SU-DHL-6 (cell line): ENCODE data around the gene HOXB5.

ENCODE experiments used
- EZH2phosphoT487 ChIP-seq: fragments of 200-600 bp; sonication (generic), shearing (Covaris generic); conservative IDR thresholded peaks from 2 replicates; pipeline ENCODE4 v1.6.1; 2018; ENCODE audit warnings: mild to moderate bottlenecking, antibody characterized with exemption, low read length, moderate library complexity, mixed read lengths
- TF ChIP-seq, protein P1 (sequence below): fragments of 200-600 bp; sonication (generic); IDR thresholded peaks from one replicate; pipeline ENCODE4 v1.5.1; 2017; ENCODE audit warnings: antibody characterized with exemption, mild to moderate bottlenecking, low read length, moderate library complexity; ENCODE audit not compliant: insufficient read depth, poor library complexity, severe bottlenecking

DNA sequence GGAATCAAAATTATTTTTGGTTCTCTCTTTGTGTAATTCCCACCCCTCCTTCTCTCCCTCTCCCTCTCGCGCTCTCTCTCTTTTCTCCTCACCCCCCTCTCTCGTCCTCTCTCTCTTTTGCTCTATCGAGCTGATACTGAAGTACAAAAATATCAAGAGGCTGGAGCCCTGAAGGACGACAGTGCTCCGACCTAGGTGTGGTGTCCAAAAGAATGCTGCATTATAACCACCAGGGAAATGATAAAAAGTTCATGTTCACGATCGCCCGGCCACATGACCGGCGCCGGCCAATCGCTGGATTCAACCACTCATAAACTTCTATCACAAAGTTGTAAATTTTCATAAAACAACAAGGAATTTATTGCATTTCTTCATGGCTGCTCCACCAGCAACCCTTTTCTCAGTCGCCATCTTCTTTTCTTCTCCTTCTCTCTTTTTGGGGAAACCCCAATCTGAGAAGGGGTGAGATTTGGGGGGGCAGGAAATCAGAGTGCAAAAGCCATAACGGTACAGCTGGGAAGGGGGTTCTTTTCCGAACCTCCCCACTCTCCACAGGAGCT lies 11.3 kb upstream of the HOXB5 start, which contains the start of gene HOXB6:
- TF ChIP-seq, protein P1, sequence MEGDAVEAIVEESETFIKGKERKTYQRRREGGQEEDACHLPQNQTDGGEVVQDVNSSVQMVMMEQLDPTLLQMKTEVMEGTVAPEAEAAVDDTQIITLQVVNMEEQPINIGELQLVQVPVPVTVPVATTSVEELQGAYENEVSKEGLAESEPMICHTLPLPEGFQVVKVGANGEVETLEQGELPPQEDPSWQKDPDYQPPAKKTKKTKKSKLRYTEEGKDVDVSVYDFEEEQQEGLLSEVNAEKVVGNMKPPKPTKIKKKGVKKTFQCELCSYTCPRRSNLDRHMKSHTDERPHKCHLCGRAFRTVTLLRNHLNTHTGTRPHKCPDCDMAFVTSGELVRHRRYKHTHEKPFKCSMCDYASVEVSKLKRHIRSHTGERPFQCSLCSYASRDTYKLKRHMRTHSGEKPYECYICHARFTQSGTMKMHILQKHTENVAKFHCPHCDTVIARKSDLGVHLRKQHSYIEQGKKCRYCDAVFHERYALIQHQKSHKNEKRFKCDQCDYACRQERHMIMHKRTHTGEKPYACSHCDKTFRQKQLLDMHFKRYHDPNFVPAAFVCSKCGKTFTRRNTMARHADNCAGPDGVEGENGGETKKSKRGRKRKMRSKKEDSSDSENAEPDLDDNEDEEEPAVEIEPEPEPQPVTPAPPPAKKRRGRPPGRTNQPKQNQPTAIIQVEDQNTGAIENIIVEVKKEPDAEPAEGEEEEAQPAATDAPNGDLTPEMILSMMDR, result no peak
- no peak for TF ChIP-seq EZH2phosphoT487
